ENCODE results near the gene CXorf58.
"Not testable (repeated sequence)": the region's sequence is repeated elsewhere in the genome, so short reads cannot be mapped to it uniquely, and the experiment has no call there.

Gene CXorf58, protein sequence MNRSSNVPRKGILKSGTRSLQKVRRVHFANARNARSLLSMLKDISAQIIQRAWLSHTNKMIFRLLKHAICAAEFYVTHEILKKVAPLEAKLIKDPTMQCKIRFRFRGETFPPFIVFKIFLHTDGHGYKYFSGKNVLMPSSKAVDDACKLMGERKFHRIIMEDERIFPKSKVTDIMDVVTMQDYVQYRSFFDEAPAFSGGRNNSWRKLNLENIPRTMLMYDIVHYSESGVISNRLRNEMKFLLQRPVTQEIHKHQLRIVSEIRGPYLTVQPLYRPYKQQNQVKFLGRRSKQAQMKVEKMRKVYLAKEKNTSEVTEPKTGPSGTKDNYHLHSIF

DNA sequence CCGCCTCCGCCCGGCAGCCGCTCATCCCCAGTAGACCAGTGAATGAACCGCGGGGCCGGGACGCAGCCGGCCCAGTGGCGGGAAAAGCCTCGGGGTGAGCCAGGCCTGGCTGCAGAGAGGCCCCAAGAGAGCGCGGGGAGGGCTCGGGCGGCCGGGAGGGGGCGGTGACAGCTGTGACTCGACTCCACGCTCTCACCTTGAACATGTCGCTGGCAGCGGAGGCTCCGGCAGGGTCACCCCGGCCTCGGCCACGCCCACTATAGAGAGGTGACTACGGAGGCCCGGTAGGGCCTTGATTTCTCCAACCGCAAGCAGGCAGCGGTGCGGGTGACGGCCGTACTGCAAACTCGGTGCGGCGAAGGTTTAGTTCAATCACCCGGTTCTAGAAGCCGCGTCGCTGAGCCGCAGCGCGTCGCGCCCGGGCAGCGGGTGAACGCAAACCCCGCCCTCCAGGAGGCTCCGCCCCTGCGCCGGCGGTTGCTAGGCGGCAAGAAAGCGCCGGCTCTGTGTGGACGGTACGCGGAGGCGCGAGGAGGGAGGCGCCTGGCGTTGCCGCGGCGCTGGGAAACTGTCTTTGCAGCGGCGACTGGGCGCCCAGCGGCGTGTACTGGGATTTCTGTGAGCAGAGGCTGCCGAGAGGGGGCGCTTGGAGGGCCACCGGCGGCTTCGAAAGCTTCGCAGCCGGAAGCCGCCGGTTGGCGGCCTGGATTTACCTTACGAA, at the start of gene CXorf58, which contains the start of gene APOO:
Gene CXorf58 (plus strand): TSS at position 509 of the 721 bp plus-strand sequence. CDS start 2,297 bp downstream, outside the sequence.
Gene APOO (minus strand): TSS at position 441 of the 721 bp plus-strand sequence. CDS start 236 bp downstream, at position 205.
- TF ChIP-seq, protein P1, sequence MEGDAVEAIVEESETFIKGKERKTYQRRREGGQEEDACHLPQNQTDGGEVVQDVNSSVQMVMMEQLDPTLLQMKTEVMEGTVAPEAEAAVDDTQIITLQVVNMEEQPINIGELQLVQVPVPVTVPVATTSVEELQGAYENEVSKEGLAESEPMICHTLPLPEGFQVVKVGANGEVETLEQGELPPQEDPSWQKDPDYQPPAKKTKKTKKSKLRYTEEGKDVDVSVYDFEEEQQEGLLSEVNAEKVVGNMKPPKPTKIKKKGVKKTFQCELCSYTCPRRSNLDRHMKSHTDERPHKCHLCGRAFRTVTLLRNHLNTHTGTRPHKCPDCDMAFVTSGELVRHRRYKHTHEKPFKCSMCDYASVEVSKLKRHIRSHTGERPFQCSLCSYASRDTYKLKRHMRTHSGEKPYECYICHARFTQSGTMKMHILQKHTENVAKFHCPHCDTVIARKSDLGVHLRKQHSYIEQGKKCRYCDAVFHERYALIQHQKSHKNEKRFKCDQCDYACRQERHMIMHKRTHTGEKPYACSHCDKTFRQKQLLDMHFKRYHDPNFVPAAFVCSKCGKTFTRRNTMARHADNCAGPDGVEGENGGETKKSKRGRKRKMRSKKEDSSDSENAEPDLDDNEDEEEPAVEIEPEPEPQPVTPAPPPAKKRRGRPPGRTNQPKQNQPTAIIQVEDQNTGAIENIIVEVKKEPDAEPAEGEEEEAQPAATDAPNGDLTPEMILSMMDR (IDR thresholded peaks at IDR 0.05; ENCODE audit: control insufficient read depth, extremely low read depth, insufficient read depth): peak; percentile 64
- H3K4me3 ChIP-seq (ENCODE audit: low read depth, low read length): peak within 1 kb of the TSS; percentile 78
- peak; percentile 80 for DNase-seq (ENCODE audit: low read depth)

DNA sequence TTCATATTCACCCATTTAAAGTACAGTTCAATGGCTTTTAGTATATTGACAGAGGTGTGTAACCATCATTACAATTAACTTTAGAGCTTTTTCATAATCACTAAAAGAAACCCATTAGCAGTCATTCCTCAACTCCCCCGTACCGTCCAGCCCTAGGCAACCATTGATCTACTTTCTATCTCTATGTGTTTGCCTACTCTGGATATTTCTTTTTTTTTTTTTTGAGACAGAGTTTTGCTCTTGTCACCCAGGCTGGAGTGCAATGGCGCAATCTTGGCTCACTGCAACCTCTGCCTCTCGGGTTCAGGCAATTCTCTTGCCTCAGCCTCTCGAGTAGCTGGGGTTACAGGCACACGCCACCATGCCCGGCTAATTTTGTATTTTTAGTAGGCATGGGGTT, 48.6 kb upstream of the CXorf58 start:
- not testable (repeated sequence) for DNase-seq (ENCODE audit: low read depth); H3K4me3 ChIP-seq (ENCODE audit: low read depth, low read length)

DNA sequence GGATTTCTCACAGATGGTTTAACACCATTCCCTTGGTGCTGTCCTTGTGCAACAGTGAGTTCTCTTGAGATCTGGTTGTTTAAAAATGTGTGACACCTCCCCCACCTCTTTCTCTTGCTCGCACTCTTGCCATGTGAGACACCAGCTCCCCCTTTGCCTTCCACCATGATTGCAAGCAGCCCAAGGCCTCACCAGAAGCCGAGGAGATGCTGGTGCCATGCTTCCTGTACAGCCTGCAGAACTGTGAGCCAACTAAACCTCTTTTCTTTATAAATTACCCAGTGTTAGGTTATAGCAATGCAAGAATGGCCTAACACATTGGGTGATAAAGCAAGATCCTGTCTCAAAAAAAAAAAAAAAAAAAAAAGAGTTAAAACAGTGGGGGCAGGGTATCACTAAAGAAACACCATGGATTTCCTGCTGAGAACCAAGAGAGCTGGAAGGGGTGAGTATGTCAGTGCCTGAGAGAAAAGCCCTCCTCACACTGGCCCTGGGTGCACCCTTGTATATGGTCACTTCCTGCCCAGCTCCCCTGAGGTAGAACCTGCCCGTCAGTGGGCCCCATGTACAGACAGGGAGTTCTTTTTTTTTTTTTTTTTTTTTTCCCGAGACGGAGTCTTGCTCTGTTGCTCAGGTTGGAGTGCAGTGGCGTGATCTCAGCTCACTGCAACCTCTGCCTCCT, 46.5 kb upstream of the CXorf58 start:
- H3K4me3 ChIP-seq (ENCODE audit: low read depth, low read length): no peak overlapping the region
- DNase-seq (ENCODE audit: low read depth): no peak
- TF ChIP-seq, protein P1 (IDR thresholded peaks at IDR 0.05; ENCODE audit: control insufficient read depth, extremely low read depth, insufficient read depth): no peak

DNA sequence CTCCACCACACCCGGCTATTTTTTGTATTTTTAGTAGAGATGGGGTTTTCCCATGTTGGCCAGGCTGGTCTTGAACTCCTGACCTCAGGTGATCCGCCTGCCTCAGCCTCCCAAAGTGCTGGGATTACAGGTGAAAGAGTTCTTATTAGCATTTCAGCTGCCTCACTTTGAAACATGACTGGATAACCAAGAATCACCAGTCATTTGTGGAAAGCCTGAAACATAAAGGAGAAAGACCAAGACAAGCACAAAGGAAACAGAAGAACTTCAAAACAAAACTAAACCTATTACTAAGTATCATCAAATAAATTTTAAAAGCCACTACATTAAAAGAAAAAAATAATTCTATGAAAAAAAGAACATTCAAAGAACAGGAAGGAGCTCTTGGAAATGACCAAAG, 45.9 kb upstream of the CXorf58 start:
- not testable (repeated sequence) for H3K4me3 ChIP-seq (ENCODE audit: low read depth, low read length)

DNA sequence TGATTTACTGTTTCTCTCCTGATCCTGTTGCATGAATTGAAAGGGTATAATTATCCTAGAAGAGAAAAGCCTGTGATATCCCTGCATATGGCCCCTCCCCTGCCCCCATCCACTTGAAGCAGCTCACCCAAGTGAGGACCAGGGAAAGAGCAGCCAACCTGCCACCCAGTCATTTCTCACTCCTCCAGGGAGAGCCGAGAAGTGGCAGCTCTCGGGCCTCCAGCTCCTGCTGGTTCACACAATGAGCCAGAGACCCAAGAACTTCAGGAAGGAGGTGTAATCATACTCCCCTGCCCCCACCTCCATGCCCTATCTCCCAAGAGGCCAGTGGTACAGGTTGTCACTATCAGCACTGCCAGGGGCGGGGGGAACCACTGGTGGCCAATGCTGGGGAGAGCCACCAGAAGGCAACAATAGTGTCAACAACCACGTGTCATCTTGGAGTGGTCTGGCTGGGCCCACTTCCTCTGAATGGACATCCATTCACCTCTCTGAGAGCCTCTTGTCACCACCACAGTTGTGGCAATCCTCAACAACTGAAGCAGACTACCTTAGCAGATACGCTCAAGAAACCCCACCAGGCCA, 43.0 kb upstream of the CXorf58 start:
- TF ChIP-seq, protein P1 (IDR thresholded peaks at IDR 0.05; ENCODE audit: control insufficient read depth, extremely low read depth, insufficient read depth): no peak
- no peak overlapping the region for H3K4me3 ChIP-seq (ENCODE audit: low read depth, low read length)
- no peak for DNase-seq (ENCODE audit: low read depth)

More for the DNA sequence above, 45.9 kb upstream of the CXorf58 start:
- not testable (repeated sequence) for DNase-seq (ENCODE audit: low read depth)

DNA sequence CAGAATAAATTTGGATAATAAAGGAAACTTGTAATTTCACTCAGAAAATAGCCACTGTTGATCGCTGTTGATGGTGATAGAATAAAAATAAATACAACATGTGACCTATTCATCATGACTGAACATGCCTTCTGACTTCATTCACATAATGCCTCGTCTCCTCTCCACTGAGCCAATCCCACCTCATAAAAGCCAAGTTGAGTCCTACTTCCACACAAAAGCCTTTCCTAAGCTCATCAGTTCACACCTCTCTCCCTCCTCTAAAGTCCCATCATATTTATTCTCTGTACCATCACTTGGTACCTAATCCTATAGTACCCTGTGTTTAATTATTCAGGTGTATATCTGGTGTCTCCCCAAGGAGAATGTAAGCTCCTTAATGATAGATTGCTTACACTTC, 37.8 kb upstream of the CXorf58 start:
- no peak overlapping the region for H3K4me3 ChIP-seq (ENCODE audit: low read depth, low read length)
- DNase-seq (ENCODE audit: low read depth): no peak
- TF ChIP-seq, protein P1 (IDR thresholded peaks at IDR 0.05; ENCODE audit: control insufficient read depth, extremely low read depth, insufficient read depth): no peak

DNA sequence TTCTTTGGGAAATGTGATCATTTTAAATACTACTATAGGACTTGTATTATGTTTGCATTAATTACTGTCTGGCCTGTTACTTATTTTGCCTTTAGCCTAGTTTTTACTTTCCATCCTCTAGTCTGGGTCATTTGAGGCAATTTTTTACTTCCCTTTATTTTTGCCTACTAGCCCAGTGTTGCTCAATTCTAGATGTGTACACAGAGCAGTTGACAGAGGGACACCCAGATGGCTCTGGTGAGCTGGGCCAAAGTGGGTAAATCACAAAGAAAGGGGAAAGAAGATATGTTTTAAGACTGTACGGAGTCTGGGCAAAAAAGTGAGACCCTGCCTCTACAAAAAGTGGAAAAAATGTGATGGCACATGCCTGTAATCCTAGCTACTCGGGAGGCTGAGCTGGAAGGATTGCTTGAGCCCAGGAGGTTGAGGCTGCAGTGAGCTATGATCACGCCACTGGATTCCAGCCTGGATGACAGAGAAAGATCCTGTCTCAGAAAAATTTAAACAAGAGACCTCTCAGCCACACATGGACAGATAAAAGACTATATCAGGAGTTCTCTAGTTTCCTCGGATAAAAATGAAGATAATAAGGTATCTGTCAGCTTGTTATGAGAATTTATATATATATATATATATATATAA, 35.8 kb upstream of the CXorf58 start:
- TF ChIP-seq, protein P1 (IDR thresholded peaks at IDR 0.05; ENCODE audit: control insufficient read depth, extremely low read depth, insufficient read depth): peak; percentile 14; the same call in 1 of the 2 replicates
- H3K4me3 ChIP-seq (ENCODE audit: low read depth, low read length): no peak overlapping the region
- DNase-seq (ENCODE audit: low read depth): no peak
